Skeletal muscle cell (primary cell): ENCODE data around the gene CYTH1.

Experiments
- DNase-seq: peaks from one replicate; pipeline ENCODE4 v3.0.0-alpha.2; 2010; ENCODE audit warnings: low read depth
- H3K4me3 ChIP-seq: 2 replicates; pipeline ENCODE4 v1.5.1; 2011; ENCODE audit warnings: low read depth, mild to moderate bottlenecking, control low read depth, low read length, moderate library complexity

The CYTH1 gene

GRCh38 chr17:78667091-78667490 lies 115.0 kb downstream of the CYTH1 start:
- no peak overlapping the region for H3K4me3 ChIP-seq
- DNase-seq = no peak

- DNase-seq = no peak
- no peak overlapping the region for H3K4me3 ChIP-seq
These were observed 115.8 kb downstream of the CYTH1 start for GRCh38 chr17:78665952-78666920.

- H3K4me3 ChIP-seq = no peak overlapping the region
- DNase-seq = no peak
These were observed 116.6 kb downstream of the CYTH1 start for GRCh38 chr17:78665387-78665951.

GRCh38 chr17:78664476-78665386 lies 117.3 kb downstream of the CYTH1 start:
- H3K4me3 ChIP-seq = no peak overlapping the region
- no peak for DNase-seq

- no peak overlapping the region for H3K4me3 ChIP-seq
- DNase-seq = no peak
These were observed 120.8 kb downstream of the CYTH1 start for GRCh38 chr17:78661093-78661770.

GRCh38 chr17:78659546-78659945 lies 122.5 kb downstream of the CYTH1 start:
- no peak overlapping the region for H3K4me3 ChIP-seq
- DNase-seq = no peak

- peak; percentile 63 for DNase-seq
- no peak overlapping the region for H3K4me3 ChIP-seq
These were observed 123.7 kb downstream of the CYTH1 start for GRCh38 chr17:78658281-78658785.

- no peak overlapping the region for H3K4me3 ChIP-seq
- no peak for DNase-seq
These were observed 126.7 kb downstream of the CYTH1 start for GRCh38 chr17:78655251-78655940.

- no peak overlapping the region for H3K4me3 ChIP-seq
- DNase-seq = no peak
These were observed 127.7 kb downstream of the CYTH1 start for GRCh38 chr17:78654325-78654724.

GRCh38 chr17:78653382-78653781 lies 128.7 kb downstream of the CYTH1 start:
- no peak overlapping the region for H3K4me3 ChIP-seq
- no peak for DNase-seq

- DNase-seq = no peak
These were observed 129.2 kb downstream of the CYTH1 start for GRCh38 chr17:78652913-78653312.

GRCh38 chr17:78652024-78652423 lies 130.0 kb downstream of the CYTH1 start:
- H3K4me3 ChIP-seq = no peak overlapping the region
- DNase-seq = no peak

More at GRCh38 chr17:78652913-78653312, 129.2 kb downstream of the CYTH1 start:
- H3K4me3 ChIP-seq = no peak overlapping the region

- no peak for DNase-seq
- H3K4me3 ChIP-seq = no peak overlapping the region
These were observed 130.5 kb downstream of the CYTH1 start for GRCh38 chr17:78651554-78651953.

GRCh38 chr17:78650093-78650715 lies 131.9 kb downstream of the CYTH1 start:
- H3K4me3 ChIP-seq = no peak overlapping the region
- DNase-seq = no peak

- H3K4me3 ChIP-seq = no peak overlapping the region
- no peak for DNase-seq
These were observed 133.8 kb downstream of the CYTH1 start for GRCh38 chr17:78648293-78648692.

- no peak for DNase-seq
- no peak overlapping the region for H3K4me3 ChIP-seq
These were observed 135.0 kb downstream of the CYTH1 start for GRCh38 chr17:78647032-78647431.

- H3K4me3 ChIP-seq = no peak overlapping the region
- no peak for DNase-seq
These were observed 136.4 kb downstream of the CYTH1 start for GRCh38 chr17:78645421-78646295.
